ENCODE measurements around the gene HGS.

- TF ChIP-seq SMC3 (IDR thresholded peaks at IDR 0.05; ENCODE audit: low read depth, low read length) = no peak
- TF ChIP-seq POLR2A (IDR thresholded peaks at IDR 0.05; ENCODE audit: low read depth, low read length) = no peak
- TF ChIP-seq CTCF (conservative IDR thresholded peaks at IDR 0.05; ENCODE audit: low read depth, low read length) = no peak
- TF ChIP-seq USF2 (IDR thresholded peaks at IDR 0.05; ENCODE audit: low read depth, low read length) = no peak
- no peak for TF ChIP-seq RCOR1 (IDR thresholded peaks at IDR 0.05; ENCODE audit: insufficient replicate concordance, low read length)
- TF ChIP-seq CEBPB (IDR thresholded peaks at IDR 0.05; ENCODE audit: low read depth, low read length) = no peak
These were observed 50.8 kb downstream of the HGS start for GRCh38 chr17:81734405-81735263.
